K562 (cell line): ENCODE measurements around the gene RTF2. TPM values are rescaled to one million over a fixed set of nuclear protein-coding genes. Genes with fewer than 3 reads are reported as not detected.
A peak's percentile ranks its signal among the peaks of the same experiment; 100 is the strongest.

Experiments used
- ARID1B ChIP-seq: fragments of 450-650 bp; IDR thresholded peaks from 2 replicates; pipeline ENCODE4 v1.6.1; 2016; ENCODE audit warnings: antibody characterized with exemption, mild to moderate bottlenecking, inconsistent platforms
- BMI1 ChIP-seq: fragments of 150-350 bp; IDR thresholded peaks from 2 replicates; pipeline ENCODE4 v1.6.1; 2014; ENCODE audit warnings: low read length
- COPS2 ChIP-seq: fragments of 450-650 bp; conservative IDR thresholded peaks from 2 replicates; pipeline ENCODE4 v1.6.1; 2016; ENCODE audit warnings: mild to moderate bottlenecking, moderate library complexity
- EP400 ChIP-seq: fragments of 450-650 bp; IDR thresholded peaks from 2 replicates; pipeline ENCODE4 v1.6.1; 2017; ENCODE audit warnings: antibody characterized with exemption, mild to moderate bottlenecking, moderate library complexity
- FOXP4 ChIP-seq: sonication (generic); formaldehyde crosslinking; IDR thresholded peaks from 2 replicates; pipeline ENCODE4 v1.8.0; 2022; ENCODE audit warnings: mild to moderate bottlenecking, missing genetic modification reagents, borderline replicate concordance
- NONO ChIP-seq, 2 experiments: fragments of 200-400 bp in 1 of 2; fragments of 450-650 bp in 1 of 2; formaldehyde crosslinking in 1 of 2; IDR thresholded peaks; 2 replicates each; pipeline ENCODE4 v1.6.1; 2017; ENCODE audit warnings: low read depth in 2 of 2, mild to moderate bottlenecking in 2 of 2, moderate library complexity in 2 of 2, low read length in 1 of 2
- POLR2H ChIP-seq: IDR thresholded peaks from 2 replicates; pipeline ENCODE4 v1.6.1; 2016; ENCODE audit warnings: missing genetic modification characterization, low read depth, mild to moderate bottlenecking, control low read depth, missing compliant biosample characterization, moderate library complexity
- SMARCC2 ChIP-seq: fragments of 450-650 bp; IDR thresholded peaks from 2 replicates; pipeline ENCODE4 v1.6.1; 2017; ENCODE audit warnings: antibody characterized with exemption, moderate library complexity, mild to moderate bottlenecking, low read depth
- TCF7 ChIP-seq: sonication (generic); IDR thresholded peaks from 2 replicates; pipeline ENCODE4 v1.6.1; 2016; ENCODE audit warnings: antibody characterized with exemption, borderline replicate concordance
- TFAM ChIP-seq: fragments of 250-450 bp; sonication (Bioruptor Pico); conservative IDR thresholded peaks from 2 replicates; pipeline ENCODE4 v1.5.0; 2021; ENCODE audit warnings: mild to moderate bottlenecking, moderate library complexity
- ZNF165 ChIP-seq: fragments of 250-450 bp; sonication (Bioruptor Pico); IDR thresholded peaks from 2 replicates; pipeline ENCODE4 v1.4.0; 2020; ENCODE audit warnings: borderline replicate concordance
- ZNF695 ChIP-seq: fragments of 450-650 bp; formaldehyde crosslinking; IDR thresholded peaks from 2 replicates; pipeline ENCODE4 v1.4.0; 2020; ENCODE audit warnings: mild to moderate bottlenecking, moderate library complexity
- ZNF707 ChIP-seq: fragments of 250-450 bp; sonication (Bioruptor Pico); conservative IDR thresholded peaks from 2 replicates; pipeline ENCODE4 v1.8.0; 2022; ENCODE audit warnings: inconsistent platforms, mild to moderate bottlenecking, moderate library complexity
- polyA plus RNA-seq, 8 experiments: library from polyadenylated mRNA; depleted of rRNA in 4 of 8; stranded (reverse) in 5 of 8; unstranded in 3 of 8; fragments of >200 nt; fragmentation: Nextera tagmentation in 2 of 8; fragmentation: Illumina TruSeq in 1 of 8; extraction: Ambion mirVana in 2 of 8; extraction: Trizol in 1 of 8; gene quantifications; 2 replicates each; pipeline versions ENCODE4 v1.2.1 to v1.2.3, GENCODE V29; 2011 to 2014; ENCODE audit warnings: inconsistent platforms in 1 of 8, missing spikeins in 1 of 8
- total RNA-seq, 7 experiments: library from RNA; depleted of rRNA in 6 of 7; stranded (reverse); fragments of >200 nt in 6 of 7; fragmentation: Illumina TruSeq in 2 of 7; extraction: Trizol in 2 of 7; gene quantifications; 2 replicates each; pipeline versions ENCODE4 v1.2.1 to v1.2.3, GENCODE V29; 2011 to 2021; ENCODE audit warnings: low replicate concordance in 1 of 7
- TF ChIP-seq, protein P1 (sequence below), 2 experiments: fragments of 450-650 bp; IDR thresholded peaks; 2 replicates each; pipeline ENCODE4 v1.6.1; 2016
- TF ChIP-seq, protein P2 (sequence below), 2 experiments: fragments of 450-650 bp in 1 of 2; sonication (generic) in 1 of 2; formaldehyde crosslinking in 1 of 2; IDR thresholded peaks; 2 replicates each; pipeline versions ENCODE4 v1.7.1 to v1.9.0; 2016 to 2022; ENCODE audit warnings: inconsistent platforms in 1 of 2, mild to moderate bottlenecking in 1 of 2, missing genetic modification reagents in 1 of 2

Gene RTF2
- total and polyA plus RNA-seq, 9 of the 15 experiments (the other 6 are each of a cell fraction or from before 2014, with no cell fraction given), result 67.0 to 177 (median 84.9) TPM

DNA sequence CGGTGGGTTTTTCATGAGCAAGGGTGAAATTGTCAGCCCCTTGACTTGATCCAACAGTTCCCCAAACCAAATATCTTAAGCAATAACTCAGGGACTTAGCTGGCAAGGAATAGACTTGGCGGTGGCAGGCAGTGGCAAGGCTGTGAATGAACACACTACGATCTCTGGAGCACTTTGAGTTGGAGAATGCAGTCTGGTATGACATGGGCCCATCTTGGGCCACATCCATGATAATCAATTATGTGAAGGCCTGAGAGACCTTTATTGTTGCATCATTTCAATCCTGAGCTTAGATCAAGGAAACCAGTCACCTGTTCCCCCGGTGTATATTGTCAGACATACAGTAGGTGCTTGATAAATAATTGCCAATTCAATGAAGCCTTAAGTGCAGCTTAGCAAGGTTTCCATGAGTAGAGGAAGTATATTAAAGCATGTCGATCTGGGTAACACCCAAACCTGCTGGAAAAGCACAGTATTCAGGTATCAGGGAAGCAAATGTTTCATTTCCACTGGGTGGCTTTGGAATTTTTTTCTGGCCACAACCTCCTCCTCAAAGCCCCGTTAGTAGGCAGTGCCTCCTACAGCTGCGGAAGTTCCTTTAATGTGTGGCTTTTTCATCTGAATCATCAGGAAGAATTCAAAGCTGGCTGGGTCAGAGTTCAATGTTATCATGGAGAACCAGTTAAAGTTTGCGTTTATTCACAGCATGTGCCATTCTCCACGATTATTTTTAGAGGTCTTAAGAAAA lies 46.2 kb upstream of the RTF2 start (continued):
- no peak for TF ChIP-seq TFAM (CRISPR knock-in tag)
- TF ChIP-seq BMI1, result no peak
- TF ChIP-seq ZNF695 (CRISPR knock-in tag), result no peak
- peak; percentile 72 for TF ChIP-seq ARID1B
- TF ChIP-seq POLR2H (tag), result no peak
- TF ChIP-seq SMARCC2, result peak; percentile 50; the same call in 1 of the 2 replicates
- TF ChIP-seq TCF7, result 0 out of 2 replicates have a peak, but pooled peaks have one; percentile 24
- no peak for TF ChIP-seq ZNF165
- no peak for TF ChIP-seq NONO (IDR thresholded peaks at IDR 0.05; ENCODE audit: low read depth in 2 of 2, low read length in 1 of 2)
- TF ChIP-seq, protein P1, sequence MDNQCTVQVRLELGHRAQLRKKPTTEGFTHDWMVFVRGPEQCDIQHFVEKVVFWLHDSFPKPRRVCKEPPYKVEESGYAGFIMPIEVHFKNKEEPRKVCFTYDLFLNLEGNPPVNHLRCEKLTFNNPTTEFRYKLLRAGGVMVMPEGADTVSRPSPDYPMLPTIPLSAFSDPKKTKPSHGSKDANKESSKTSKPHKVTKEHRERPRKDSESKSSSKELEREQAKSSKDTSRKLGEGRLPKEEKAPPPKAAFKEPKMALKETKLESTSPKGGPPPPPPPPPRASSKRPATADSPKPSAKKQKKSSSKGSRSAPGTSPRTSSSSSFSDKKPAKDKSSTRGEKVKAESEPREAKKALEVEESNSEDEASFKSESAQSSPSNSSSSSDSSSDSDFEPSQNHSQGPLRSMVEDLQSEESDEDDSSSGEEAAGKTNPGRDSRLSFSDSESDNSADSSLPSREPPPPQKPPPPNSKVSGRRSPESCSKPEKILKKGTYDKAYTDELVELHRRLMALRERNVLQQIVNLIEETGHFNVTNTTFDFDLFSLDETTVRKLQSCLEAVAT (IDR thresholded peaks at IDR 0.05), result no peak
- TF ChIP-seq ZNF707 (CRISPR knock-in tag), result no peak
- TF ChIP-seq, protein P2, sequence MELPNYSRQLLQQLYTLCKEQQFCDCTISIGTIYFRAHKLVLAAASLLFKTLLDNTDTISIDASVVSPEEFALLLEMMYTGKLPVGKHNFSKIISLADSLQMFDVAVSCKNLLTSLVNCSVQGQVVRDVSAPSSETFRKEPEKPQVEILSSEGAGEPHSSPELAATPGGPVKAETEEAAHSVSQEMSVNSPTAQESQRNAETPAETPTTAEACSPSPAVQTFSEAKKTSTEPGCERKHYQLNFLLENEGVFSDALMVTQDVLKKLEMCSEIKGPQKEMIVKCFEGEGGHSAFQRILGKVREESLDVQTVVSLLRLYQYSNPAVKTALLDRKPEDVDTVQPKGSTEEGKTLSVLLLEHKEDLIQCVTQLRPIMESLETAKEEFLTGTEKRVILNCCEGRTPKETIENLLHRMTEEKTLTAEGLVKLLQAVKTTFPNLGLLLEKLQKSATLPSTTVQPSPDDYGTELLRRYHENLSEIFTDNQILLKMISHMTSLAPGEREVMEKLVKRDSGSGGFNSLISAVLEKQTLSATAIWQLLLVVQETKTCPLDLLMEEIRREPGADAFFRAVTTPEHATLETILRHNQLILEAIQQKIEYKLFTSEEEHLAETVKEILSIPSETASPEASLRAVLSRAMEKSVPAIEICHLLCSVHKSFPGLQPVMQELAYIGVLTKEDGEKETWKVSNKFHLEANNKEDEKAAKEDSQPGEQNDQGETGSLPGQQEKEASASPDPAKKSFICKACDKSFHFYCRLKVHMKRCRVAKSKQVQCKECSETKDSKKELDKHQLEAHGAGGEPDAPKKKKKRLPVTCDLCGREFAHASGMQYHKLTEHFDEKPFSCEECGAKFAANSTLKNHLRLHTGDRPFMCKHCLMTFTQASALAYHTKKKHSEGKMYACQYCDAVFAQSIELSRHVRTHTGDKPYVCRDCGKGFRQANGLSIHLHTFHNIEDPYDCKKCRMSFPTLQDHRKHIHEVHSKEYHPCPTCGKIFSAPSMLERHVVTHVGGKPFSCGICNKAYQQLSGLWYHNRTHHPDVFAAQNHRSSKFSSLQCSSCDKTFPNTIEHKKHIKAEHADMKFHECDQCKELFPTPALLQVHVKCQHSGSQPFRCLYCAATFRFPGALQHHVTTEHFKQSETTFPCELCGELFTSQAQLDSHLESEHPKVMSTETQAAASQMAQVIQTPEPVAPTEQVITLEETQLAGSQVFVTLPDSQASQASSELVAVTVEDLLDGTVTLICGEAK (IDR thresholded peaks at IDR 0.05), result no peak
- TF ChIP-seq, protein P2 (CRISPR knock-in tag; IDR thresholded peaks at IDR 0.05), result no peak
- peak; percentile 22; the same call in 1 of the 2 replicates for TF ChIP-seq EP400
- TF ChIP-seq COPS2, result no peak
- TF ChIP-seq FOXP4, result no peak
